Measurements from ENCODE around the gene HDGFL2. TPM values are rescaled to one million over a fixed set of nuclear protein-coding genes. Genes with fewer than 3 reads are reported as not detected.

HDGFL2 gene
- total and polyA plus RNA-seq, 12 donors = 22.0 to 74.7 (median 35.7) TPM

GRCh38 chr19:4487572-4487971 is 15.5 kb downstream of the HDGFL2 start:
- DNase-seq = no peak
- peaks cover 0 to 32% of the 10 kb centered on the region in 2 donors for H3K36me3 ChIP-seq (replicated peaks in 1 of 2)
- H3K9me3 ChIP-seq (replicated peaks in 1 of 3) = no peaks in the 10 kb centered on the region
- no peak overlapping the region for H3K27ac ChIP-seq
- WGBS, 4 donors = 86 to 91% (median 88%) methylated on average over 9 to 11 of the region's 11 CpGs
- no peak overlapping the region for H3K4me3 ChIP-seq
- no peaks in the 10 kb centered on the region for H3K4me1 ChIP-seq (replicated peaks in 1 of 2)
- TF ChIP-seq POLR2A (IDR thresholded peaks at IDR 0.05) = no peak
- TF ChIP-seq, protein P1, sequence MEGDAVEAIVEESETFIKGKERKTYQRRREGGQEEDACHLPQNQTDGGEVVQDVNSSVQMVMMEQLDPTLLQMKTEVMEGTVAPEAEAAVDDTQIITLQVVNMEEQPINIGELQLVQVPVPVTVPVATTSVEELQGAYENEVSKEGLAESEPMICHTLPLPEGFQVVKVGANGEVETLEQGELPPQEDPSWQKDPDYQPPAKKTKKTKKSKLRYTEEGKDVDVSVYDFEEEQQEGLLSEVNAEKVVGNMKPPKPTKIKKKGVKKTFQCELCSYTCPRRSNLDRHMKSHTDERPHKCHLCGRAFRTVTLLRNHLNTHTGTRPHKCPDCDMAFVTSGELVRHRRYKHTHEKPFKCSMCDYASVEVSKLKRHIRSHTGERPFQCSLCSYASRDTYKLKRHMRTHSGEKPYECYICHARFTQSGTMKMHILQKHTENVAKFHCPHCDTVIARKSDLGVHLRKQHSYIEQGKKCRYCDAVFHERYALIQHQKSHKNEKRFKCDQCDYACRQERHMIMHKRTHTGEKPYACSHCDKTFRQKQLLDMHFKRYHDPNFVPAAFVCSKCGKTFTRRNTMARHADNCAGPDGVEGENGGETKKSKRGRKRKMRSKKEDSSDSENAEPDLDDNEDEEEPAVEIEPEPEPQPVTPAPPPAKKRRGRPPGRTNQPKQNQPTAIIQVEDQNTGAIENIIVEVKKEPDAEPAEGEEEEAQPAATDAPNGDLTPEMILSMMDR (IDR thresholded peaks at IDR 0.05) = no peak
- no peaks in the 10 kb centered on the region for H3K27me3 ChIP-seq
- intact Hi-C loops (cut with DNase I) = no loop called here

DNA sequence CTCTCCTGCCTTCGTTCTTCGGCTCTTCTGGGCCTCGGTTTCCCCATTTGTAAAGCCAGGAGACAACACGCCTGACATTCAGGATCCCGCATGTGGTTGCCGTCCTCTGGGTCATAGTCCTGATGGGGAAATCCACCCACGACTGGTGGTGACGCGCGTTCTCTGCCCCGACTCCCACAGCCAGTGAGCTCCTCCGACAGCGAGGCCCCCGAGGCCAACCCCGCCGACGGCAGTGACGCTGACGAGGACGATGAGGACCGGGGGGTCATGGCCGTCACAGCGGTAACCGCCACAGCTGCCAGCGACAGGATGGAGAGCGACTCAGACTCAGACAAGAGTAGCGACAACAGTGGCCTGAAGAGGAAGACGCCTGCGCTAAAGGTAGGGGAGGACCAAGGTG is 16.4 kb downstream of the HDGFL2 start:
- TF ChIP-seq, protein P1 (IDR thresholded peaks at IDR 0.05) = no peak
- no peak for TF ChIP-seq POLR2A (IDR thresholded peaks at IDR 0.05)
- H3K4me1 ChIP-seq (replicated peaks in 1 of 2) = no peaks in the 10 kb centered on the region
- no peaks in the 10 kb centered on the region for H3K9me3 ChIP-seq (replicated peaks in 1 of 3)
- no peaks in the 10 kb centered on the region for H3K27me3 ChIP-seq
- intact Hi-C loops (cut with DNase I) = no loop called here
- H3K36me3 ChIP-seq (replicated peaks in 1 of 2) = peaks cover 0 to 34% of the 10 kb centered on the region in 2 donors
- 89 to 92% (median 91%) methylated on average over 24 to 29 of the region's 29 CpGs for WGBS, 4 donors
- H3K27ac ChIP-seq = no peak overlapping the region
- H3K4me3 ChIP-seq = no peak overlapping the region
- DNase-seq = no peak

DNA sequence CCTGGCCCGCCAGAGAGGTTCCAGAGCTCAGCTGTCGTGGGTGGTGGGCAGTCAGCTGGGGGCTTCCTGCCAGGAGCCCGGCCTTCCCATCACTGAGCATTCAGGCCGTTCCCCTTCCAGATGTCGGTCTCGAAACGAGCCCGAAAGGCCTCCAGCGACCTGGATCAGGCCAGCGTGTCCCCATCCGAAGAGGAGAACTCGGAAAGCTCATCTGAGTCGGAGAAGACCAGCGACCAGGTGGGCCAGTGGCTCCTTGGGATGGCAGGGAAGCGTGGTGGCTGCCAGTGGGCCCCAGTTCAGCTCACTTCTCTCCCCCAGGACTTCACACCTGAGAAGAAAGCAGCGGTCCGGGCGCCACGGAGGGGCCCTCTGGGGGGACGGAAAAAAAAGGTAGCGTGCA is 19.3 kb downstream of the HDGFL2 start:
- Histone ChIP-seq H3K4me3 (no peak overlapping the region), H3K9me3 (replicated peaks in 1 of 3) (no peaks in the 10 kb centered on the region), H3K27ac (no peak overlapping the region), H3K27me3 (no peaks in the 10 kb centered on the region), H3K4me1 (replicated peaks in 1 of 2) (no peaks in the 10 kb centered on the region), H3K36me3 (replicated peaks in 1 of 2) (peaks cover 0 to 62% of the 10 kb centered on the region in 2 donors)
- TF ChIP-seq, protein P1 (IDR thresholded peaks at IDR 0.05) = no peak
- no peak for TF ChIP-seq POLR2A (IDR thresholded peaks at IDR 0.05)
- WGBS, 4 donors = 90 to 97% (median 96%) methylated on average over 13 to 21 of the region's 21 CpGs
- intact Hi-C loops (cut with DNase I) = no loop called here
- DNase-seq = no peak

- H3K9me3 ChIP-seq (replicated peaks in 1 of 3) = no peaks in the 10 kb centered on the region
- H3K4me3 ChIP-seq = no peak overlapping the region
- intact Hi-C loops (cut with DNase I) = no loop called here
- TF ChIP-seq, protein P1 (IDR thresholded peaks at IDR 0.05) = no peak
- no peak for TF ChIP-seq POLR2A (IDR thresholded peaks at IDR 0.05)
- H3K4me1 ChIP-seq (replicated peaks in 1 of 2) = no peaks in the 10 kb centered on the region
- no peaks in the 10 kb centered on the region for H3K27me3 ChIP-seq
- peaks cover 0 to 73% of the 10 kb centered on the region in 2 donors for H3K36me3 ChIP-seq (replicated peaks in 1 of 2)
- whole genome bisulfite sequencing, 4 donors = 96 to 100% (median 98%) methylated on average over 3 of the region's 3 CpGs
- no peak for DNase-seq
- no peak overlapping the region for H3K27ac ChIP-seq
Measured at GRCh38 chr19:4492337-4493103, 20.4 kb downstream of the HDGFL2 start.

Data from adrenal gland (tissue), 12 donors.